AG04449 (cell line): ENCODE measurements around the gene ISG20L2.
A peak's percentile ranks its signal among the peaks of the same experiment; 100 is the strongest.

Experiments used
- CTCF ChIA-PET: fragments of 350-600 bp; formaldehyde crosslinking; extraction: SDS; loops from one replicate; lab custom pipeline; 2021; ENCODE audit warnings: antibody characterized with exemption; lab: Yijun Ruan, JAX
- POLR2A ChIA-PET: fragments of 400-600, 350-600 bp; formaldehyde crosslinking; extraction: SDS; loops from one replicate; lab custom pipeline; 2020; ENCODE audit warnings: antibody characterized with exemption, inconsistent platforms; lab: Yijun Ruan, JAX
- DNase-seq: peaks from one replicate; pipeline ENCODE4 v3.0.0-alpha.2; 2010; ENCODE audit warnings: low read depth, low spot score
- H3K4me3 ChIP-seq: 2 replicates; pipeline ENCODE4 v1.5.1; 2011; ENCODE audit warnings: low read depth, mild to moderate bottlenecking, control low read depth, low read length
- TF ChIP-seq, protein P1 (sequence below): IDR thresholded peaks from one replicate; pipeline ENCODE4 v1.5.1; 2011; ENCODE audit warnings: mild to moderate bottlenecking, moderate library complexity, low read length, control low read depth, inconsistent platforms; ENCODE audit not compliant: insufficient read depth; ENCODE audit errors: missing control alignments

The ISG20L2 gene

DNA sequence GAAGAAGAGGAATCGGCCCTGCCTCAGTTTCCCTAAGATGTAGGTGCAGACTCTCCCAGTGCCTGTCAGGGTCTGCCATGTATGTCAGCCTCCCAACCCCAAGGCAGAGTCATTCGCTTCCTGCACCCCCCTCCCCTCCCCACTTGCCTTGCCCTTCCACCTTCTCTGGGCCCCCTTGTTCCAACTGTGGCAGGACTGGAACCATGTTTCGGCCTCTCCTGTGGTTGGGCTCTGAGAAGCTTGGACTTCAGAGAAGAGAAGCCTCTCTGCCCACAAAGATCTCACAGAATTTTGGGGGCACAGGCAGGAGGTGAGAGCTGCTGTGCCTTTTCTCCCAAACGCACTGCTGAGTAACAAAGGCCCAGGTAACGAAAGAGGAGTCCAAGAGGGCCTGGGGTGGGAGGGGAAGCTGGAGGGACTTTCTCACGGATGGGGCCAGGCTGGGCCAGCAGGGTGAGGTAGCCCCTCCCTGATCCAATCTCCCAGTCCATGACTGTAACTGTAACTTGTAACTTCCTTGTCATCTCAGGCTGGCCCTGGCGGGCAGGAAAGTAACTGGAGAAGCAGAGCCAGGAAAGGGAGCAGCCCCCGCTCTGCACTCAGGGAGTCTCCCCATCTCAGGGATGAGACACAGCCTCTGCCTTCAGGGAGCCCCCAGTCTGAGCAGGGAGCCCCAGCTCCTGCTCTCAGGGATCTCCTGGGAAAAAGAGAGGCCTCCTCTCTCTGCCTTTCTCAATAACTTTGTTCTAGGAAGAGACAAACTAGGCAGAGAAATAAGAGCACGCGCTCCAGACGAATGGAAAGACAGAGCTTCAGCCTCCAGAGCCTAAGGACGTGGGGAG, 34.5 kb downstream of the ISG20L2 start:
- no peak for DNase-seq
- ChIA-PET CTCF (interaction anchor here (1.2 to 49.8 kb wide), 5 partner anchors 18 to 234 kb away, joined by 5 to 2951 read pairs (median 167); partner anchors contain the start of genes CRABP2, ISG20L2, METTL25B and NES), POLR2A (interaction anchor here (0.7 kb wide), 1 partner anchor 9 kb away, joined by 4 read pairs; no protein-coding TSS in a partner anchor)
- H3K4me3 ChIP-seq: no peak overlapping the region
- TF ChIP-seq, protein P1, sequence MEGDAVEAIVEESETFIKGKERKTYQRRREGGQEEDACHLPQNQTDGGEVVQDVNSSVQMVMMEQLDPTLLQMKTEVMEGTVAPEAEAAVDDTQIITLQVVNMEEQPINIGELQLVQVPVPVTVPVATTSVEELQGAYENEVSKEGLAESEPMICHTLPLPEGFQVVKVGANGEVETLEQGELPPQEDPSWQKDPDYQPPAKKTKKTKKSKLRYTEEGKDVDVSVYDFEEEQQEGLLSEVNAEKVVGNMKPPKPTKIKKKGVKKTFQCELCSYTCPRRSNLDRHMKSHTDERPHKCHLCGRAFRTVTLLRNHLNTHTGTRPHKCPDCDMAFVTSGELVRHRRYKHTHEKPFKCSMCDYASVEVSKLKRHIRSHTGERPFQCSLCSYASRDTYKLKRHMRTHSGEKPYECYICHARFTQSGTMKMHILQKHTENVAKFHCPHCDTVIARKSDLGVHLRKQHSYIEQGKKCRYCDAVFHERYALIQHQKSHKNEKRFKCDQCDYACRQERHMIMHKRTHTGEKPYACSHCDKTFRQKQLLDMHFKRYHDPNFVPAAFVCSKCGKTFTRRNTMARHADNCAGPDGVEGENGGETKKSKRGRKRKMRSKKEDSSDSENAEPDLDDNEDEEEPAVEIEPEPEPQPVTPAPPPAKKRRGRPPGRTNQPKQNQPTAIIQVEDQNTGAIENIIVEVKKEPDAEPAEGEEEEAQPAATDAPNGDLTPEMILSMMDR: no peak

DNA sequence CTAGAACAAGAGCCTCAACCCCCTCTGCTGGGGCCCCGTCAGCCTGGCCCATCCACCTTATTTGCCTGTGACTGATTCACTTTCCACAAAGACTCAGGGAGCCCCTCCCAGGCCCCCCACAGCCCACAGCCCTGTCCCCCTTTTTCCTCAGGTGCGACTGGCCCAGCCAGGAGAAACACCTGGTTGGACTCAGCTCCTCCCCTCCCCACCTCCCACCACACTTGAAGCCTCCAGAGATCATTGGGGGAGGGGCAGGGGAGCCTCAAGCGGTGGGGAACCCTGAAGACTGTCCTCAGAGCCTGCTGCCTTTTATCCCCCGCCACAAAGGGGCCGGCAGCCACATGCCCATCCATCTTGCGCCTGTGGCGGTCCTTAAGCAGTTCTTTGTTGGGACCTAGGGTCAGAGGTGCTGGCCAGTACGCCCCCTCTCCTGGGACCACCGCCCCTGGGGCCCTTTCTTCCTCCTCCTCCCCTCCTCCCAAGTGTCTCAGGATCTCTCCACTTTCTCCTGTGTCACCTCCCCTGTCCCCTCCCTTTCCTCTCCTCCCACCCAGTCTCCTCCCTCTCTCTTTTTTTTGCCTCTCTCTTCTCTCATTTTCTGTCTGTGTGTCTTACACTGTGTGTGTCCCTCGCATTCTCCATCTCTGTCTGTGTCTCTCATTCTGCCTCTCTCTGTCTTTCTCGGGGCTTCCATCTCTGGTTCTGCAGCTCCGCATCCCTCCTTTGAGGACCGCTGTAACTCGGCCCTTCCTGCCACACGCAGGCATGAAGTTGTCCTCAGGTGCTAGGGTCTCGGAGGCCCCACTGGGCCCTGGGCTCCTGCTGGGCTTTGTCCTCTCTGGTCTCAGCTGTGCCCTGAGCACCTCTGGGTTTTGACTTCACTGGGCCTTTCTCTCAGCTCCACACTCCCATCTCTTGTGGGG, 35.4 kb downstream of the ISG20L2 start:
- no peak overlapping the region for H3K4me3 ChIP-seq
- TF ChIP-seq, protein P1: no peak
- no peak for DNase-seq
- CTCF ChIA-PET: interaction anchor here (1.8 to 49.8 kb wide), 7 partner anchors 17 to 196 kb away, joined by 11 to 2951 read pairs (median 217); partner anchors contain the start of genes CRABP2, INSRR, ISG20L2 and METTL25B
- POLR2A ChIA-PET: no interaction called here

DNA sequence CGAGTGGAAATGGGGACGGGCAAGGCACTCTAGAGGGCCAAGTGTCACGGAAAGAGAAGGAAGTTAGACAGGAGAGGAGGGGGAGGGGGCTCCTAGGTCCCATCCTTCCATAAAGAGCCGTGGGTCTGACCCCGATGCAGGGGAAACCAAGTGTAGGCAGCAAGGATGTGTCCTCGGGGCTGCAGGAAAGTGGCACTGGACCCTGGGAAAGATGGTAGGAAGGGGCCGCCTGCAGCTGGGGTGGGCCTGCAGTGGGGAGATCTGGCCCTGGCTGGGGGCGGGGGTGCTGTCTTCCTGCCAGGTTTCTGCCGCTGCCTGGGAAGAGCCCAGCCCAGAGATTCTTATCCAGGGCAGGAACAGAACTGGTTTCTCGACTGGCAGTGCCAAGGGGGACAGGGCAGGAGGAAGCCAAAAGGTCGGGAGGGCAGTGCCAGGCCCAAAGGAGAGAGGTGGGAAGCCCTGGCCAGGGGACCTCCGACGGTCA, 36.1 kb downstream of the ISG20L2 start:
- TF ChIP-seq, protein P1: no peak
- CTCF ChIA-PET: interaction anchor here (3.9 to 49.8 kb wide), 7 partner anchors 17 to 197 kb away, joined by 48 to 2951 read pairs (median 217); partner anchors contain the start of genes CRABP2, INSRR, ISG20L2 and METTL25B
- DNase-seq: no peak
- H3K4me3 ChIP-seq: no peak overlapping the region
- POLR2A ChIA-PET: interaction anchor here (2.0 kb wide), 1 partner anchor 13 kb away, joined by 8 read pairs; the partner anchor contains the start of gene CRABP2

DNA sequence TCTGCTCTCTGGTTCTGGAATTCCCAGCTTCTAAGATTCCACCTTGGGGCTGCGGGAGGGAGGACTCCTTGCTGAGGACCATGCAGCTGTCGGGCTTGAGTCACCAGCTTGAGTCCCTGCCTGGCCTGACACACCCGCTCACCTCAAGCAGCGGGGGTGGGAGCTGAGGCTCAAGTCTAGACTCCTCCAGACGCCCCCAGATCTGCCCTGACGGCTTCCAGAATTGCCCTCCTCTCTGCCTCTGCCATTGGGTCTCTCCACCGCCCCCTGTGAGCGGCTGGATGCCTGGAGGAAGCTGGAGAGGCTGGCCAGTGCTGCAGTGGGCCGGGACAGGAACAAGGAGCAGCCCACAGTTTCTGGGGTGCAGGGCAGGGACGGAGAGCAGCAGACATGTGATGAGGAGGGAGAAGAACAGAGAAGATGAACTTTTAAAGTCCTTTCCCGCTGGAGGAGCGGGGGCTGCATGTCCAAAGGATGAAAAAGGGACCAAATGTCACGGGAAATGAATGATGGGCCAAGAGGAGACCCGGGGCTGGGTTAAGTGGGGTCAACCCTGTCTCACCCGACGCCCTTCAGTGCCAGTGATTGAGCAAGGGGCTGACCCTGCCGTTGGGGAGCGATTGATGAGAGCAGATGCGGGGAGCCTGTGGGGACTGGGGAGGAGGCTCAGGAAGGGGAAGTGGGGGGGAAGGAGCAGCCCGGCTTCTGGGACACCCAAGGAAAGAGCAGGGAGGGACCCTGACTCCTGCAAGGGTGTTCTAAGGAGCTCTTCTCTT, 36.7 kb downstream of the ISG20L2 start:
- no peak overlapping the region for H3K4me3 ChIP-seq
- ChIA-PET POLR2A (interaction anchor here (2.0 kb wide), 1 partner anchor 14 kb away, joined by 8 read pairs; the partner anchor contains the start of gene CRABP2), CTCF (interaction anchor here (1.2 to 49.8 kb wide), 11 partner anchors 16 to 233 kb away, joined by 3 to 2951 read pairs (median 113); partner anchors contain the start of genes CRABP2, INSRR, ISG20L2 and LRRC71)
- no peak for DNase-seq
- TF ChIP-seq, protein P1: peak; percentile 21

DNA sequence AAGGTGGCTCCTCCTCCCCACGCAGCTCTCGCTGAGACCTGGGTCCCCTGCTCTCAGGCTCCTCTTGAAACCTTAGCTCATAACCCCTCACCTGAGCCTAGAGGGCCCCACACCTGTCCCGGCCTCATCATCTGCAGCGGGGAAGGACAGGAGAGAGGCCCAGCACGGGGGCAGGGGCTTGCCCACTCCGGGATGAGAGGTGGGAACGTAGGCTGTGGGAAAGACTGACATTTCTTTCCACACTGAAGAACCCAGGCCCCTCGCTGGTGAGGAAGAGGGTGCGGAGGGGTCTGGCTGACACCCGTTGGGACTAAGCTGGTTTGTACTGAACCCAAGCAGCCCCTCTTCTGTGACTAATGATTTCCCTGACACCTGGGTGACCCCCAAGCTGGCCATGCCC, 37.4 kb downstream of the ISG20L2 start:
- no peak for DNase-seq
- POLR2A ChIA-PET: interaction anchor here (2.0 to 2.7 kb wide), 2 partner anchors 14 to 35 kb away, joined by 8 to 19 read pairs; partner anchors contain the start of gene CRABP2
- CTCF ChIA-PET: interaction anchor here (1.2 to 49.8 kb wide), 13 partner anchors 15 to 233 kb away, joined by 3 to 2951 read pairs (median 93); partner anchors contain the start of genes CRABP2, INSRR, ISG20L2 and LRRC71
- H3K4me3 ChIP-seq: no peak overlapping the region
- TF ChIP-seq, protein P1: no peak
